Spleen (tissue), 7 donors: ENCODE measurements around the gene DNAH17.

ENCODE experiments used
- POLR2A ChIP-seq, 3 donors: fragments of 450-650 bp; IDR thresholded peaks; one replicate each; pipeline ENCODE4 v1.5.1; 2017; ENCODE audit warnings: antibody characterized with exemption in 3 of 3, mild to moderate bottlenecking in 1 of 3
- POLR2AphosphoS5 ChIP-seq, 3 donors: sonication (generic); formaldehyde crosslinking; IDR thresholded peaks; one replicate each; pipeline ENCODE4 v1.5.1; 2017; ENCODE audit warnings: antibody characterized with exemption in 3 of 3
- TF ChIP-seq, protein P1 (sequence below), 11 experiments: fragments of 200-600 bp in 7 of 11; fragments of 450-650 bp in 4 of 11; sonication (generic) in 4 of 11; IDR thresholded peaks in 8 of 11; conservative IDR thresholded peaks in 3 of 11; 1 replicate in 7 of 11; 2 replicates in 4 of 11; pipeline versions ENCODE4 v1.4.0 to v1.8.0; 2016 to 2021; ENCODE audit warnings: antibody characterized with exemption in 11 of 11, inconsistent platforms in 4 of 11, mild to moderate bottlenecking in 1 of 11
- donor health status: DM: no; HTN: no; CAD: no; lungs with moderate emphysema.
- donor health status: DM: no; HTN: no; CAD: no.
- donor health status: DM: no; HTN: no; CAD: no.

DNA sequence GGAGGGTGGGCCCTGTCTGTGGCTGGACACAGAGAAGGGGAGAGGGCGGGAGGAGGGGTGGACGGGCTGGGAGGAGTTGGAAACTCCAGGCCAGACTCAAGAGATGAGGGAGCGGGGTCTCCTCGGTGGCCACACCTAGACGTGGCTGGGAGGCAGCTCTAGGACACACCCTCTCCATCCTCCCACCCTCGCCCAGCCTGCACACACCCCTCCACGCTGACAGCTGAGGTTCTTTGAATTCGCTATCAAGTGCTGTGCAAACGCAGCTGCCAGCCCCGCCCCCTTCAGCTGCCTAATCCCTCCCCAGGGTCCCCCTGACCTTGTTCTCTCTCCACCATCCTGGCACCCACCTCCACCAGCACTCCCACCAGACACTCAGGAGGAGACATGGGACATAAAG lies 48.7 kb downstream of the DNAH17 start:
- TF ChIP-seq, protein P1, sequence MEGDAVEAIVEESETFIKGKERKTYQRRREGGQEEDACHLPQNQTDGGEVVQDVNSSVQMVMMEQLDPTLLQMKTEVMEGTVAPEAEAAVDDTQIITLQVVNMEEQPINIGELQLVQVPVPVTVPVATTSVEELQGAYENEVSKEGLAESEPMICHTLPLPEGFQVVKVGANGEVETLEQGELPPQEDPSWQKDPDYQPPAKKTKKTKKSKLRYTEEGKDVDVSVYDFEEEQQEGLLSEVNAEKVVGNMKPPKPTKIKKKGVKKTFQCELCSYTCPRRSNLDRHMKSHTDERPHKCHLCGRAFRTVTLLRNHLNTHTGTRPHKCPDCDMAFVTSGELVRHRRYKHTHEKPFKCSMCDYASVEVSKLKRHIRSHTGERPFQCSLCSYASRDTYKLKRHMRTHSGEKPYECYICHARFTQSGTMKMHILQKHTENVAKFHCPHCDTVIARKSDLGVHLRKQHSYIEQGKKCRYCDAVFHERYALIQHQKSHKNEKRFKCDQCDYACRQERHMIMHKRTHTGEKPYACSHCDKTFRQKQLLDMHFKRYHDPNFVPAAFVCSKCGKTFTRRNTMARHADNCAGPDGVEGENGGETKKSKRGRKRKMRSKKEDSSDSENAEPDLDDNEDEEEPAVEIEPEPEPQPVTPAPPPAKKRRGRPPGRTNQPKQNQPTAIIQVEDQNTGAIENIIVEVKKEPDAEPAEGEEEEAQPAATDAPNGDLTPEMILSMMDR (IDR thresholded peaks at IDR 0.05 in 8 of 11, conservative IDR thresholded peaks at IDR 0.05 in 3 of 11): no peak
- no peak for TF ChIP-seq POLR2AphosphoS5 (IDR thresholded peaks at IDR 0.05)
- no peak for TF ChIP-seq POLR2A (IDR thresholded peaks at IDR 0.05)
